COLO829 (cell line): ENCODE measurements around the gene TBC1D3K.
"Not testable (repeated sequence)": the region's sequence is repeated elsewhere in the genome, so short reads cannot be mapped to it uniquely, and the experiment has no call there.

Experiments
- DNase-seq: peaks from one replicate; pipeline ENCODE4 v3.0.0; 2012; ENCODE audit warnings: low spot score

The TBC1D3K gene

GRCh38 chr17:37924115-37924514 lies at the start of gene TBC1D3K:
Gene TBC1D3K, plus strand, starts transcription at chr17:37924415. Its CDS starts 1,585 bp downstream, at chr17:37926000.
- not testable (repeated sequence) for DNase-seq

GRCh38 chr17:37884516-37884915 lies 39.7 kb upstream of the TBC1D3K start:
- no peak for DNase-seq

- no peak for DNase-seq
Measured at GRCh38 chr17:37885136-37885535, 39.1 kb upstream of the TBC1D3K start.

DNA sequence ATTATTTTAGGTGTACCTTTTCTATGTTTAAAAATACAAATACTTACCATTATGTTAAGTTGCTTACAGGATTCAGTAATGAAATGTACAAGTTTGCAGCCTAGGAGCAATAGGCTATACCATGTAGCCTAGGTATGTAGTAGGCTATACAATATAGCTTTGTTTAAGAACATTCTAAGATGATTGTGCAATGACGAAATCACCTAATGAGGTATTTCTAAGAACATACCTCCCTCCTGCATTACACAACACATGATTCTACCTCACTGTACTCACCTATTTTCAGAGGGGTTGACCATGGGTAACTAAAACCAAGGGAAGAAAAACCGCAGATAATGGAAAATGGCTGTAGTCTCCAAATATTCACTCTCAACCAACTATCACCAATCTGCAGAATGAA lies 35.3 kb upstream of the TBC1D3K start:
- no peak for DNase-seq

- DNase-seq = not testable (repeated sequence)
Measured at GRCh38 chr17:37896961-37897360, 27.3 kb upstream of the TBC1D3K start.
